Activated CD8-positive, alpha-beta memory T cell treated with anti-CD3 and anti-CD28 coated beads, Interleukin-2, amount 50 U/mL, for 24 hours (primary cell): ENCODE measurements around the gene BRAT1.
"Not testable (repeated sequence)": the region's sequence is repeated elsewhere in the genome, so short reads cannot be mapped to it uniquely, and the experiment has no call there.

ENCODE experiments used
- DNase-seq: peaks from one replicate; pipeline ENCODE4 v3.0.0-alpha.2; 2020; ENCODE audit errors: extremely low read depth

Gene BRAT1

GRCh38 chr7:2555121-2556052 is at the start of gene BRAT1:
Gene BRAT1 (minus strand): TSS chr7:2555524. CDS start chr7:2554431, 1,093 bp downstream.
- peak; percentile 87 for DNase-seq

GRCh38 chr7:2604608-2605174 is 49.4 kb upstream of the BRAT1 start:
- DNase-seq = no peak

- DNase-seq = no peak
Observed at GRCh38 chr7:2603044-2603965, 48.0 kb upstream of the BRAT1 start.

GRCh38 chr7:2602406-2603043 is 47.2 kb upstream of the BRAT1 start:
- no peak for DNase-seq

- no peak for DNase-seq
Observed at GRCh38 chr7:2601907-2602306, 46.6 kb upstream of the BRAT1 start.

- no peak for DNase-seq
Observed at GRCh38 chr7:2601065-2601464, 45.7 kb upstream of the BRAT1 start.

- DNase-seq = no peak
Observed at GRCh38 chr7:2598154-2598823, 43.0 kb upstream of the BRAT1 start.

- no peak for DNase-seq
Observed at GRCh38 chr7:2597273-2597640, 41.9 kb upstream of the BRAT1 start.

- no peak for DNase-seq
Observed at GRCh38 chr7:2596464-2597272, 41.3 kb upstream of the BRAT1 start.

GRCh38 chr7:2595258-2595860 is 40.0 kb upstream of the BRAT1 start:
- no peak for DNase-seq

GRCh38 chr7:2594599-2594998 is 39.3 kb upstream of the BRAT1 start:
- no peak for DNase-seq

GRCh38 chr7:2593036-2593727 is 37.9 kb upstream of the BRAT1 start:
- DNase-seq = no peak

- DNase-seq = no peak
Observed at GRCh38 chr7:2592375-2592865, 37.1 kb upstream of the BRAT1 start.

- DNase-seq = not testable (repeated sequence)
Observed at GRCh38 chr7:2589941-2590340, 34.6 kb upstream of the BRAT1 start.

GRCh38 chr7:2589341-2589740 is 34.0 kb upstream of the BRAT1 start:
- DNase-seq = no peak

GRCh38 chr7:2587778-2588177 is 32.5 kb upstream of the BRAT1 start:
- DNase-seq = no peak

- DNase-seq = no peak
Observed at GRCh38 chr7:2587134-2587533, 31.8 kb upstream of the BRAT1 start.

GRCh38 chr7:2586326-2587020 is 31.1 kb upstream of the BRAT1 start:
- DNase-seq = no peak
